ENCODE measurements around the gene SHROOM3. TPM values are rescaled to one million over a fixed set of nuclear protein-coding genes. Genes with fewer than 3 reads are reported as not detected.

The SHROOM3 gene
- total RNA-seq, 1 experiment from 2014 or later: 70.6 TPM

- DNase-seq (ENCODE audit: low spot score): peak; percentile 39
Measured at GRCh38 chr4:76623217-76624045, 188.4 kb downstream of the SHROOM3 start.

- DNase-seq (ENCODE audit: low spot score): no peak
Measured at GRCh38 chr4:76624241-76624681, 189.2 kb downstream of the SHROOM3 start.

- DNase-seq (ENCODE audit: low spot score): no peak
Measured at GRCh38 chr4:76624931-76625715, 190.1 kb downstream of the SHROOM3 start.

GRCh38 chr4:76626686-76627465 is 191.8 kb downstream of the SHROOM3 start:
- no peak for DNase-seq (ENCODE audit: low spot score)

- DNase-seq (ENCODE audit: low spot score): no peak
Measured at GRCh38 chr4:76628251-76628650, 193.2 kb downstream of the SHROOM3 start.

- no peak for DNase-seq (ENCODE audit: low spot score)
Measured at GRCh38 chr4:76630741-76631140, 195.7 kb downstream of the SHROOM3 start.

GRCh38 chr4:76634220-76634619 is 199.2 kb downstream of the SHROOM3 start:
- no peak for DNase-seq (ENCODE audit: low spot score)

GRCh38 chr4:76637712-76638361 is 202.8 kb downstream of the SHROOM3 start:
- no peak for DNase-seq (ENCODE audit: low spot score)

- no peak for DNase-seq (ENCODE audit: low spot score)
Measured at GRCh38 chr4:76639288-76639687, 204.3 kb downstream of the SHROOM3 start.

- DNase-seq (ENCODE audit: low spot score): no peak
Measured at GRCh38 chr4:76640353-76640910, 205.4 kb downstream of the SHROOM3 start.

GRCh38 chr4:76641351-76641750 is 206.3 kb downstream of the SHROOM3 start:
- no peak for DNase-seq (ENCODE audit: low spot score)

GRCh38 chr4:76641758-76642157 is 206.7 kb downstream of the SHROOM3 start:
- no peak for DNase-seq (ENCODE audit: low spot score)

- no peak for DNase-seq (ENCODE audit: low spot score)
Measured at GRCh38 chr4:76644831-76645485, 209.9 kb downstream of the SHROOM3 start.

GRCh38 chr4:76649086-76649485 is 214.1 kb downstream of the SHROOM3 start:
- no peak for DNase-seq (ENCODE audit: low spot score)

- no peak for DNase-seq (ENCODE audit: low spot score)
Measured at GRCh38 chr4:76651616-76652015, 216.6 kb downstream of the SHROOM3 start.

- no peak for DNase-seq (ENCODE audit: low spot score)
Measured at GRCh38 chr4:76652389-76652788, 217.4 kb downstream of the SHROOM3 start.

GRCh38 chr4:76654084-76654483 is 219.1 kb downstream of the SHROOM3 start:
- DNase-seq (ENCODE audit: low spot score): no peak

GRCh38 chr4:76654791-76655190 is 219.8 kb downstream of the SHROOM3 start:
- DNase-seq (ENCODE audit: low spot score): no peak

- no peak for DNase-seq (ENCODE audit: low spot score)
Measured at GRCh38 chr4:76655566-76656479, 220.8 kb downstream of the SHROOM3 start.

All from HT-29 (cell line).